ENCODE data around the gene KRT7. TPM values are rescaled to one million over a fixed set of nuclear protein-coding genes. Genes with fewer than 3 reads are reported as not detected.

The KRT7 gene
- total RNA-seq: 11.6 and 18.2 TPM in 2 replicates
- long read RNA-seq, transcript KRT7-201 (9 exons, 1,754 nt): major isoform, 10 of 11 reads
- long read RNA-seq, partial matches to known transcripts: 0 of 11 reads
- long read RNA-seq, other reads (novel, unspliced or antisense): 1 of 11 reads

DNA sequence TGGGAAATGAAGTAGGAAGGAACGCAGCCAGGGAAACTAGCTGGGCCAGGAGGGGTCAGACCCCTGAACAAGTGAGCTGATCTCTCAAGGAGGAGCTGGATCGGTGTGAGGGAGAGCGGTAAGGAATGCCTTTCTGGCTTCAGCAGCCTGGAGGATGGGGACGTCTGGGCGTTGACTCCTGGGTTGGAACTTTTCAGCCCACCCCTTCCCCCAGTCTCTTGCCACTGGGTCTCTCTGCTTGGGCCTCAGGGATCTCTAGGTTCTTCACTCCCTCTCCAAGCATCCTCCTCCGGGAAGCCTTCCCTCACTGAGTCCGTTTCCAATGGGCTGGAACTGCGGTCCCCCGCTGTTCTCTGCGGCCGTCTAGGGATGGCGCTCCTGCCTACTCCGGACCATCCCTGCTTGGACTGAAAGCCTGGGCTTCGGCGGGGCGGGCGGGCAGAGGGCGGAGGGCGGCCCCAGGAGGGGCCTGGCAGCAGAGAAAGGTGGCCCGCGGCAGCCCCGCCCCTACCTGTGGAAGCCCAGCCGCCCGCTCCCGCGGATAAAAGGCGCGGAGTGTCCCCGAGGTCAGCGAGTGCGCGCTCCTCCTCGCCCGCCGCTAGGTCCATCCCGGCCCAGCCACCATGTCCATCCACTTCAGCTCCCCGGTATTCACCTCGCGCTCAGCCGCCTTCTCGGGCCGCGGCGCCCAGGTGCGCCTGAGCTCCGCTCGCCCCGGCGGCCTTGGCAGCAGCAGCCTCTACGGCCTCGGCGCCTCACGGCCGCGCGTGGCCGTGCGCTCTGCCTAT is at the start of gene KRT7:
Gene KRT7, plus strand, starts transcription at position 570 of the 788 bp plus-strand sequence. Its CDS starts 54 bp downstream, at position 624.
- DNase-seq (ENCODE audit: low spot score, unreplicated experiment): no peak
- Mint-ChIP-seq H3K27me3 (peaks cover 58% of the 10 kb centered on the region), H3K4me1 (ENCODE audit: low read depth) (peaks cover 25% of the 10 kb centered on the region), H3K27ac (peak within 1 kb of the TSS; percentile 17), H3K4me3 (ENCODE audit: low read depth) (peak within 1 kb of the TSS; percentile 60), H3K36me3 (ENCODE audit: insufficient read depth) (no peaks in the 10 kb centered on the region), H3K9me3 (ENCODE audit: low read depth) (no peaks in the 10 kb centered on the region)
- TF ChIP-seq, protein P1, sequence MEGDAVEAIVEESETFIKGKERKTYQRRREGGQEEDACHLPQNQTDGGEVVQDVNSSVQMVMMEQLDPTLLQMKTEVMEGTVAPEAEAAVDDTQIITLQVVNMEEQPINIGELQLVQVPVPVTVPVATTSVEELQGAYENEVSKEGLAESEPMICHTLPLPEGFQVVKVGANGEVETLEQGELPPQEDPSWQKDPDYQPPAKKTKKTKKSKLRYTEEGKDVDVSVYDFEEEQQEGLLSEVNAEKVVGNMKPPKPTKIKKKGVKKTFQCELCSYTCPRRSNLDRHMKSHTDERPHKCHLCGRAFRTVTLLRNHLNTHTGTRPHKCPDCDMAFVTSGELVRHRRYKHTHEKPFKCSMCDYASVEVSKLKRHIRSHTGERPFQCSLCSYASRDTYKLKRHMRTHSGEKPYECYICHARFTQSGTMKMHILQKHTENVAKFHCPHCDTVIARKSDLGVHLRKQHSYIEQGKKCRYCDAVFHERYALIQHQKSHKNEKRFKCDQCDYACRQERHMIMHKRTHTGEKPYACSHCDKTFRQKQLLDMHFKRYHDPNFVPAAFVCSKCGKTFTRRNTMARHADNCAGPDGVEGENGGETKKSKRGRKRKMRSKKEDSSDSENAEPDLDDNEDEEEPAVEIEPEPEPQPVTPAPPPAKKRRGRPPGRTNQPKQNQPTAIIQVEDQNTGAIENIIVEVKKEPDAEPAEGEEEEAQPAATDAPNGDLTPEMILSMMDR (IDR thresholded peaks at IDR 0.05; ENCODE audit: unreplicated experiment): no peak

DNA sequence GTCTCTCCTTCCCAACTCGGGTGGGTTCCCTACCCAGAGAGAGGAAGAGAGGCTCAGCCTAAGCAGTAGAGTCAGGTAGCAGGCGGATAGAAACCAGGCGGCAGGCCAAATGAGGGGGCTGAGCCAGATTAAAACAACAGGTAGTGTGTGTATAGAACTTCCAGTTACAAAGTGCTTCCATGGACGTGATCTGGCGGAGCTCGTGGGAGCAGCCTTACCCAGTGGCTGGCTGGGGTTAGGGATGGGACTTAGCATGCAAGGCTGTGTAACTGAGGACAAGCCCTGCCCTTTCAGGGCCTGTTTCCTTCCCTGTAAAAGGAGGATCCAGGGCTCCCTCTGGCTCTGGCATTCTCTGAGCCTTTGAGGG is 49.5 kb upstream of the KRT7 start:
- Mint-ChIP-seq H3K27ac (peak overlapping the region; percentile 83), H3K4me1 (ENCODE audit: low read depth) (peaks cover 4% of the 10 kb centered on the region), H3K9me3 (ENCODE audit: low read depth) (no peaks in the 10 kb centered on the region), H3K27me3 (peaks cover 43% of the 10 kb centered on the region), H3K36me3 (ENCODE audit: insufficient read depth) (no peaks in the 10 kb centered on the region), H3K4me3 (ENCODE audit: low read depth) (no peak overlapping the region)
- DNase-seq (ENCODE audit: low spot score, unreplicated experiment): no peak
- TF ChIP-seq, protein P1 (IDR thresholded peaks at IDR 0.05; ENCODE audit: unreplicated experiment): no peak

DNA sequence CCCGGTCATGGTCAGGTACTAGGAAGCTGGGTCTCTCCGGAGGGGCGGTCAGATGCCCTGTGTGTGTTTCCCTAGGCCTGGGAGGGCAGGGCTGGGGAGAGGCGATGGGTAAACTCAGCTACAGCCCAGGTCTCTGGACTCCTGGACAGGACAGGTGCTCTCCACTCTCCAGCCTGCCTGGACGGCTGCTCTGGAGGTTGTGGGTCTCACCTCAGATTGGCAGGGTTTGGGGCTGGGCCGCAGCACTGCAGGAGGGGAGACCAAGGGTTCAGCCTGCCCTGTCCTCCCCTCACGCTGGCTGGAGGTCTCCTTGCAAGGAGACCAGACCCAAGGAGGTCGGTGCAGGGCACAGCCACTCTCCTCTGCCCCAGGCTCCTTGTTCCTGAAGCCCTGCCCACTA is 49.1 kb upstream of the KRT7 start:
- Mint-ChIP-seq H3K4me1 (ENCODE audit: low read depth) (peaks cover 4% of the 10 kb centered on the region), H3K27ac (no peak overlapping the region), H3K9me3 (ENCODE audit: low read depth) (no peaks in the 10 kb centered on the region), H3K27me3 (peaks cover 42% of the 10 kb centered on the region), H3K4me3 (ENCODE audit: low read depth) (no peak overlapping the region), H3K36me3 (ENCODE audit: insufficient read depth) (no peaks in the 10 kb centered on the region)
- TF ChIP-seq, protein P1 (IDR thresholded peaks at IDR 0.05; ENCODE audit: unreplicated experiment): no peak
- no peak for DNase-seq (ENCODE audit: low spot score, unreplicated experiment)

DNA sequence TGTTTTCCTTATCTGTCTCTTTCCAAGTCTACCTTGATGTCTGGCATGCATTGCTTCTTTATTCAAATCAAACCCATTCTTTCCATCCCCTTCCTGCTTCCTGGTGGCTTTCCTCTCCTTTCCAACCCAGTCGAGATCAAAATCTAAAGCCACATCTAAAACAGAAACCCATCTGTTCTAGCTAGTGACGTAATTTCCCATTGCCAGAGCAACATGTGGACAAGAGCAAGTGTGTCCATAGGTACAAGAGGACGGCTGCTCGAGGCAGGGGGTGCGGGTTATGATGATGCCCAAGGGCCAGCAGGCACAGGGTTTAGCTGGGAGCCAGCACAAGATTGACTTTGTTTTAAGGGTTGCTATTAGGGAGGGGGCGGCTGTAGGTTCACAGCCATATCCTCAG is 48.2 kb upstream of the KRT7 start:
- TF ChIP-seq, protein P1 (IDR thresholded peaks at IDR 0.05; ENCODE audit: unreplicated experiment): no peak
- no peak for DNase-seq (ENCODE audit: low spot score, unreplicated experiment)
- H3K4me3 Mint-ChIP-seq (ENCODE audit: low read depth): no peak overlapping the region
- H3K4me1 Mint-ChIP-seq (ENCODE audit: low read depth): peaks cover 4% of the 10 kb centered on the region
- no peaks in the 10 kb centered on the region for H3K9me3 Mint-ChIP-seq (ENCODE audit: low read depth)
- no peak overlapping the region for H3K27ac Mint-ChIP-seq
- peaks cover 38% of the 10 kb centered on the region for H3K27me3 Mint-ChIP-seq
- no peaks in the 10 kb centered on the region for H3K36me3 Mint-ChIP-seq (ENCODE audit: insufficient read depth)

DNA sequence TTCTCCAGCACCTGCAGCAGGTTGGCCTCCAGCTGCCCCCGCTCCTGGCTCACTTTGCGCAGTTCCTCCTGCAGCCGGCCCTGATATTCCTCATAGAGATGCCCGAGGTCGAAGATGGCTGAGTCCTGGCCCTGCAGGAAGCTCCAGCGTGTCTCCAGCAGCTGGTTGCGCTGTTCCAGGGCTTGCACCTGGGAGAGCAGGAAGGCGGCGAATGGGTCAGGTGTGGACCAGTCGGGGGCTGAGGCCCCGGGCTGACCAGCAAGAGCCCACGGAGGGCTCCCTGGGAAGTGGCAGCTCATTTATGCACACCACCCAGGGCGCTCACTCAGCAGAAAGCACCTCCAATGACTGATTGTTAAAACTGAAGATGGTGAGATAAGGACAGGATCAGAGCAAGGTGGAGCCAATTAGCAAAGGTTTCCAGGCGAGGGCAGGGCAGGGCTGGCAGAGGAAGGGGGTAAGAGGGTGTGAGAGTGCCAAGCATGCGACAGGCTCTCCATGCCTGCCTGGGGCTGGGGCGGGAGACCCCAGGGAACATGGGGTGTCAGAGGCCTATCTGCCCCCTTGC is 47.6 kb upstream of the KRT7 start:
- H3K27ac Mint-ChIP-seq: no peak overlapping the region
- peaks cover 4% of the 10 kb centered on the region for H3K4me1 Mint-ChIP-seq (ENCODE audit: low read depth)
- H3K9me3 Mint-ChIP-seq (ENCODE audit: low read depth): no peaks in the 10 kb centered on the region
- DNase-seq (ENCODE audit: low spot score, unreplicated experiment): no peak
- no peak overlapping the region for H3K4me3 Mint-ChIP-seq (ENCODE audit: low read depth)
- H3K27me3 Mint-ChIP-seq: peaks cover 37% of the 10 kb centered on the region
- no peaks in the 10 kb centered on the region for H3K36me3 Mint-ChIP-seq (ENCODE audit: insufficient read depth)
- TF ChIP-seq, protein P1 (IDR thresholded peaks at IDR 0.05; ENCODE audit: unreplicated experiment): no peak

All from progenitor cell of endocrine pancreas (in vitro differentiated cells).